Keratinocyte (primary cell): ENCODE data around the gene KIAA1217. TPM values are rescaled to one million over a fixed set of nuclear protein-coding genes. Genes with fewer than 3 reads are reported as not detected.

Experiments used
- DNase-seq: peaks from one replicate; pipeline ENCODE4 v3.0.0-alpha.2; 2011; ENCODE audit warnings: low read depth, missing footprints, low spot score
- FAIRE-seq: peaks from 2 replicates; lab custom pipeline; 2011; peaks lifted over from hg19 to GRCh38; lab: Jason Lieb, UNC
- H2AFZ ChIP-seq: 2 replicates; pipeline ENCODE4 v1.6.0; 2012; ENCODE audit warnings: low read length, control low read depth, inconsistent platforms; ENCODE audit not compliant: control insufficient read depth
- H3K27ac ChIP-seq: 2 replicates; pipeline ENCODE4 v1.5.1; 2011; ENCODE audit warnings: low read length; ENCODE audit not compliant: control insufficient read depth, insufficient read depth
- H3K27me3 ChIP-seq: 3 replicates; pipeline ENCODE4 v1.6.0; 2011; ENCODE audit warnings: low read length; ENCODE audit not compliant: control insufficient read depth, insufficient read depth; ENCODE audit errors: extremely low read depth
- H3K36me3 ChIP-seq, 2 experiments: 2 replicates in 1 of 2; 3 replicates in 1 of 2; pipeline ENCODE4 v1.5.1; 2011; ENCODE audit warnings: low read length in 2 of 2, mild to moderate bottlenecking in 1 of 2; ENCODE audit not compliant: control insufficient read depth in 2 of 2, insufficient read depth in 2 of 2; ENCODE audit errors: extremely low read depth in 1 of 2
- H3K4me1 ChIP-seq: 3 replicates; pipeline ENCODE4 v1.5.1; 2011; ENCODE audit warnings: low read length; ENCODE audit not compliant: control insufficient read depth, insufficient read depth; ENCODE audit errors: extremely low read depth
- H3K4me2 ChIP-seq: 3 replicates; pipeline ENCODE4 v1.6.0; 2011; ENCODE audit warnings: low read depth, low read length; ENCODE audit not compliant: control insufficient read depth, insufficient read depth; ENCODE audit errors: extremely low read depth
- H3K4me3 ChIP-seq, 3 experiments: fragments of 200-600 bp in 1 of 3; sonication (generic) in 1 of 3; 2 replicates in 2 of 3; 3 replicates in 1 of 3; pipeline ENCODE4 v1.5.1; 2011 to 2016; ENCODE audit warnings: low read length in 3 of 3, mild to moderate bottlenecking in 3 of 3, control low read depth in 2 of 3, inconsistent platforms in 1 of 3, low read depth in 1 of 3, mixed read lengths in 1 of 3, mixed run types in 1 of 3, moderate library complexity in 1 of 3; ENCODE audit not compliant: control insufficient read depth in 2 of 3, insufficient read depth in 2 of 3; ENCODE audit errors: extremely low read depth in 1 of 3
- H3K79me2 ChIP-seq: 2 replicates; pipeline ENCODE4 v1.6.0; 2012; ENCODE audit warnings: low read length; ENCODE audit not compliant: control insufficient read depth, insufficient read depth
- H3K9ac ChIP-seq: 3 replicates; pipeline ENCODE4 v1.6.0; 2011; ENCODE audit warnings: low read length; ENCODE audit not compliant: control insufficient read depth, insufficient read depth; ENCODE audit errors: extremely low read depth
- H3K9me1 ChIP-seq: 3 replicates; pipeline ENCODE4 v1.6.0; 2011; ENCODE audit warnings: low read length; ENCODE audit not compliant: control insufficient read depth, insufficient read depth; ENCODE audit errors: extremely low read depth
- H3K9me3 ChIP-seq: 2 replicates; pipeline ENCODE4 v1.5.1; 2012; ENCODE audit warnings: low read depth, low read length; ENCODE audit not compliant: control insufficient read depth
- H4K20me1 ChIP-seq: 3 replicates; pipeline ENCODE4 v1.6.0; 2011; ENCODE audit warnings: low read length; ENCODE audit not compliant: control insufficient read depth, insufficient read depth; ENCODE audit errors: extremely low read depth
- EZH2 ChIP-seq: IDR thresholded peaks from one replicate; pipeline ENCODE4 v1.6.1; 2012; ENCODE audit warnings: inconsistent platforms, mild to moderate bottlenecking, low read length, moderate library complexity
- dilution Hi-C: fragments of 300-500 bp; cut with MboI; formaldehyde crosslinking; loops from one replicate; pipeline ENCODE4 v1.7.0; 2020; ENCODE audit warnings: low sequenced_read_pairs; ENCODE audit not compliant: extremely low pct_ligation_motif_present
- polyA plus RNA-seq, 5 experiments: library from polyadenylated mRNA; depleted of rRNA in 3 of 5; stranded (reverse) in 3 of 5; stranded (forward) in 1 of 5; unstranded in 1 of 5; fragments of >200 nt; gene quantifications; 1 replicate in 1 of 5; 2 replicates in 3 of 5; 3 replicates in 1 of 5; pipeline versions ENCODE4 v1.2.1 to v1.2.3, GENCODE V29; 2011 to 2012; ENCODE audit warnings: missing spikeins in 2 of 5, low read depth in 1 of 5, low replicate concordance in 1 of 5
- TF ChIP-seq, protein P1 (sequence below), 3 experiments: IDR thresholded peaks in 1 of 3; conservative IDR thresholded peaks in 1 of 3; optimal IDR thresholded peaks in 1 of 3; 2 replicates in 2 of 3; 3 replicates in 1 of 3; pipeline versions ENCODE3 to v1.5.1; 2011; ENCODE audit warnings: low read length in 3 of 3, mild to moderate bottlenecking in 3 of 3, moderate library complexity in 2 of 3, control low read depth in 1 of 3, inconsistent platforms in 1 of 3; ENCODE audit not compliant: insufficient read depth in 2 of 3; ENCODE audit errors: extremely low read depth in 1 of 3

KIAA1217 gene
- polyA plus RNA-seq, 1 donor (not counting 4 experiments of a cell fraction or from before 2014, with no cell fraction given) = 10.4 TPM

DNA sequence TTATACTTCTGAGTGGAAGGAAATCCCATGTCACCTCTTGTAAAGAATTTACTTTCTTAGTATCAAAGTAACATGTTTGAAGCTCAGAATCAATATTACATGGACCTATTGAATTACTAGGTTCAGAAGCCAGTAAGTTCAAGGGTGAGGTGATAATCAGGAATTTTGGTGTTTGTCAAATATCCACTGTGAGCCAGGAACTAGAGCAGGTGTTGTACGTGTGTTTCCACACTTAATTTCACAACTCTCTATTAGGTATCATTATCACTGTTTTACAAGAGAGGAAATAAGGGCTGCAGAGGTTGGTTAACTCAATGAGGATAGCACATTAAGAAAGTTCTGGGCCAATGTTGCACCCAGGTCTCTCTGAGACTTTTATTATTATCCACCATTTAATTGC lies 130.4 kb downstream of the KIAA1217 start:
- FAIRE-seq (no peak), DNase-seq (no peak)
- H3K9me3 ChIP-seq = no peaks in the 10 kb centered on the region
- H3K27ac ChIP-seq = no peak overlapping the region
- no peaks in the 10 kb centered on the region for H3K36me3 ChIP-seq
- TF ChIP-seq, protein P1, sequence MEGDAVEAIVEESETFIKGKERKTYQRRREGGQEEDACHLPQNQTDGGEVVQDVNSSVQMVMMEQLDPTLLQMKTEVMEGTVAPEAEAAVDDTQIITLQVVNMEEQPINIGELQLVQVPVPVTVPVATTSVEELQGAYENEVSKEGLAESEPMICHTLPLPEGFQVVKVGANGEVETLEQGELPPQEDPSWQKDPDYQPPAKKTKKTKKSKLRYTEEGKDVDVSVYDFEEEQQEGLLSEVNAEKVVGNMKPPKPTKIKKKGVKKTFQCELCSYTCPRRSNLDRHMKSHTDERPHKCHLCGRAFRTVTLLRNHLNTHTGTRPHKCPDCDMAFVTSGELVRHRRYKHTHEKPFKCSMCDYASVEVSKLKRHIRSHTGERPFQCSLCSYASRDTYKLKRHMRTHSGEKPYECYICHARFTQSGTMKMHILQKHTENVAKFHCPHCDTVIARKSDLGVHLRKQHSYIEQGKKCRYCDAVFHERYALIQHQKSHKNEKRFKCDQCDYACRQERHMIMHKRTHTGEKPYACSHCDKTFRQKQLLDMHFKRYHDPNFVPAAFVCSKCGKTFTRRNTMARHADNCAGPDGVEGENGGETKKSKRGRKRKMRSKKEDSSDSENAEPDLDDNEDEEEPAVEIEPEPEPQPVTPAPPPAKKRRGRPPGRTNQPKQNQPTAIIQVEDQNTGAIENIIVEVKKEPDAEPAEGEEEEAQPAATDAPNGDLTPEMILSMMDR (optimal IDR thresholded peaks at IDR 0.05 in 1 of 3, IDR thresholded peaks at IDR 0.05 in 1 of 3, conservative IDR thresholded peaks at IDR 0.05 in 1 of 3; ENCODE audit: extremely low read depth in 1 of 3, insufficient read depth in 2 of 3, low read length in 3 of 3) = no peak
- TF ChIP-seq EZH2 = no peak
- H3K9ac ChIP-seq = no peak overlapping the region
- dilution Hi-C loops = no loop called here
- H3K4me1 ChIP-seq = peaks cover 11% of the 10 kb centered on the region
- no peak overlapping the region for H3K4me2 ChIP-seq
- no peaks in the 10 kb centered on the region for H3K27me3 ChIP-seq
- H3K9me1 ChIP-seq = no peaks in the 10 kb centered on the region
- H3K4me3 ChIP-seq = no peak overlapping the region
- no peaks in the 10 kb centered on the region for H4K20me1 ChIP-seq
- no peaks in the 10 kb centered on the region for H3K79me2 ChIP-seq
- H2AFZ ChIP-seq = no peak overlapping the region

DNA sequence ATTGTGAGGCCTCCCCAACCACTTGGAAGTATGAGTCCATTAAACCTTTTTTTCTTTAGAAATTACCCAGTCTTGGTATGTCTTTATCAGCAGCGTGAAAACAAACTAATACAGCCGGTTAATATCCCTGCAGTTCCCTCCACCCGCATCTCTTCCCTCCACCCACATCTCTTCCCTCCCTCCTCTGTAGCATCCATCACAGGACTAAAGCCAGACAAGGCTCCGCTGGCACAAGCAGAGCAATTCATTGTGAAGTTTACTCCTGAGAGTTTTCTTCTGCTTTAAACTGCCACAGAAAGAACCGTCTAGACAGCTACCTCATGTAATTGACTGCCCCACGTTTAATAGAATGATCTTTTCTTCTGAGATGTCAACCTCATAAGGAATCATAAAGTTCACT lies 131.5 kb downstream of the KIAA1217 start:
- H2AFZ ChIP-seq = no peak overlapping the region

More for the DNA sequence above, 131.5 kb downstream of the KIAA1217 start:
- TF ChIP-seq, protein P1 (optimal IDR thresholded peaks at IDR 0.05 in 1 of 3, IDR thresholded peaks at IDR 0.05 in 1 of 3, conservative IDR thresholded peaks at IDR 0.05 in 1 of 3; ENCODE audit: extremely low read depth in 1 of 3, insufficient read depth in 2 of 3, low read length in 3 of 3) = no peak
- TF ChIP-seq EZH2 = no peak
- Histone ChIP-seq H3K27ac (no peak overlapping the region), H3K79me2 (peaks cover 8% of the 10 kb centered on the region), H3K36me3 (no peaks in the 10 kb centered on the region), H3K4me2 (no peak overlapping the region), H3K9ac (no peak overlapping the region), H3K4me3 (no peak overlapping the region), H3K27me3 (no peaks in the 10 kb centered on the region), H3K4me1 (peaks cover 21% of the 10 kb centered on the region), H3K9me3 (no peaks in the 10 kb centered on the region), H4K20me1 (no peaks in the 10 kb centered on the region), H3K9me1 (no peaks in the 10 kb centered on the region)
- FAIRE-seq = no peak
- no peak for DNase-seq
- dilution Hi-C loops = no loop called here
